ENCODE results near the gene TMEM248. TPM values are rescaled to one million over a fixed set of nuclear protein-coding genes. Genes with fewer than 3 reads are reported as not detected.
"Not testable (repeated sequence)": the region's sequence is repeated elsewhere in the genome, so short reads cannot be mapped to it uniquely, and the experiment has no call there.

Gene TMEM248
- total and polyA plus RNA-seq, 2 of the 13 experiments (the other 11 are each of a cell fraction or from before 2014, with no cell fraction given) = 54.3 to 109 TPM

GRCh38 chr7:66880053-66880452, 41.0 kb upstream of the TMEM248 start:
- BruUV-seq (replicated peaks) = no TSS peak
- 86% methylated on average over 5 of the region's 5 CpGs for WGBS (ENCODE audit: low lambda C conversion rate)
- no peaks in the 10 kb centered on the region for H3K9me3 ChIP-seq (ENCODE audit: low read length)
- POLR2A ChIA-PET = no interaction called here
- H3K4me1 ChIP-seq (ENCODE audit: insufficient read depth, low read length) = no peaks in the 10 kb centered on the region
- H4K20me1 ChIP-seq (ENCODE audit: insufficient read depth, low read length) = no peaks in the 10 kb centered on the region
- no peak for ATAC-seq
- no peak overlapping the region for H3K4me3 ChIP-seq (replicated peaks in 1 of 3; ENCODE audit: insufficient read depth in 1 of 3, low read depth in 2 of 3, low read length in 3 of 3)
- no peak overlapping the region for H3K9ac ChIP-seq (ENCODE audit: insufficient read depth, low read depth, low read length)
- intact Hi-C loops (cut with micrococcal nuclease; ENCODE audit: unreplicated experiment) (no loop called here), in situ Hi-C loops (cut with HindIII; ENCODE audit: extremely low pct_ligation_motif_present, low pct_unique_long_range_greater_than_20kb) (no loop called here)
- H3K27me3 ChIP-seq (ENCODE audit: control insufficient read depth in 1 of 2, insufficient read depth in 2 of 2, low read length in 2 of 2) = no peaks in the 10 kb centered on the region
- H3K36me3 ChIP-seq (replicated peaks in 1 of 2; ENCODE audit: control insufficient read depth in 1 of 2, insufficient read depth in 2 of 2, low read length in 2 of 2) = peaks cover 0 to 34% of the 10 kb centered on the region in 2 experiments; a peak in 4 of 5 replicates
- CTCF ChIA-PET (ENCODE audit: low intra/inter-chr PET ratio, low total read pairs) = no interaction called here
- H2AFZ ChIP-seq (ENCODE audit: low read length) = no peak overlapping the region
- H3K27ac ChIP-seq (ENCODE audit: extremely low read length, insufficient read depth, low read length) = no peak overlapping the region
- no peak overlapping the region for H3K4me2 ChIP-seq (ENCODE audit: low read depth, low read length)
- TF ChIP-seq ZNF780A (CRISPR knock-in tag; IDR thresholded peaks at IDR 0.05) (no peak), TCF12 (IDR thresholded peaks at IDR 0.05) (no peak), TCF12 (CRISPR knock-in tag; IDR thresholded peaks at IDR 0.05) (no peak), POLR2AphosphoS2 (IDR thresholded peaks at IDR 0.05; ENCODE audit: low read depth, low read length) (no peak), THAP11 (CRISPR knock-in tag; IDR thresholded peaks at IDR 0.05) (no peak), ZNF382 (CRISPR knock-in tag; IDR thresholded peaks at IDR 0.05; ENCODE audit: borderline replicate concordance) (no peak)
- H3K79me2 ChIP-seq (ENCODE audit: insufficient read depth, low read length) = no peaks in the 10 kb centered on the region
- DNase-seq (ENCODE audit: low spot score) = no peak
- FAIRE-seq = no peak

- H3K9me3 ChIP-seq (ENCODE audit: low read length); H2AFZ ChIP-seq (ENCODE audit: low read length); BruUV-seq (replicated peaks); intact Hi-C loops (cut with micrococcal nuclease; ENCODE audit: unreplicated experiment); H4K20me1 ChIP-seq (ENCODE audit: insufficient read depth, low read length); H3K79me2 ChIP-seq (ENCODE audit: insufficient read depth, low read length); H3K9ac ChIP-seq (ENCODE audit: insufficient read depth, low read depth, low read length); H3K4me2 ChIP-seq (ENCODE audit: low read depth, low read length); H3K27me3 ChIP-seq (ENCODE audit: control insufficient read depth in 1 of 2, insufficient read depth in 2 of 2, low read length in 2 of 2); ATAC-seq; H3K27ac ChIP-seq (ENCODE audit: extremely low read length, insufficient read depth, low read length); H3K4me1 ChIP-seq (ENCODE audit: insufficient read depth, low read length); DNase-seq (ENCODE audit: low spot score); CTCF ChIA-PET (ENCODE audit: low intra/inter-chr PET ratio, low total read pairs); in situ Hi-C loops (cut with HindIII; ENCODE audit: extremely low pct_ligation_motif_present, low pct_unique_long_range_greater_than_20kb); FAIRE-seq; POLR2A ChIA-PET; H3K4me3 ChIP-seq (replicated peaks in 1 of 3; ENCODE audit: insufficient read depth in 1 of 3, low read depth in 2 of 3, low read length in 3 of 3): not testable (repeated sequence)
- 96% methylated on average over 6 of the region's 6 CpGs for WGBS (ENCODE audit: low lambda C conversion rate)
- peaks cover 0 to 33% of the 10 kb centered on the region in 2 experiments; a peak in 4 of 5 replicates for H3K36me3 ChIP-seq (replicated peaks in 1 of 2; ENCODE audit: control insufficient read depth in 1 of 2, insufficient read depth in 2 of 2, low read length in 2 of 2)
Measured at GRCh38 chr7:66880577-66880976, 40.4 kb upstream of the TMEM248 start.
